ENCODE results near the gene APBA2.
"Not testable (repeated sequence)": the region's sequence is repeated elsewhere in the genome, so short reads cannot be mapped to it uniquely, and the experiment has no call there.

GRCh38 chr15:28849766-28850165, 36.0 kb upstream of the APBA2 start:
- not testable (repeated sequence) for TF ChIP-seq CTCF, POLR2A, EP300 (IDR thresholded peaks at IDR 0.05)

Measured in upper lobe of left lung (tissue), 4 donors.